MM.1S (cell line): Measurements from ENCODE around the gene PITX3.

ENCODE experiments used
- DNase-seq: peaks from one replicate; pipeline ENCODE4 v3.0.0-alpha.2; 2015
- H2AFZ ChIP-seq: fragments of 300-600 bp; sonication (generic); 2 replicates; pipeline ENCODE4 v1.6.0; 2016; ENCODE audit warnings: antibody characterized with exemption, low read length
- H3F3A ChIP-seq: fragments of 300-600 bp; sonication (generic); 2 replicates; pipeline ENCODE4 v1.6.1; 2016; ENCODE audit warnings: mild to moderate bottlenecking, antibody characterized with exemption, low read length, moderate library complexity, mixed read lengths; ENCODE audit not compliant: insufficient read depth
- H3K27ac ChIP-seq: fragments of 300-600 bp; sonication (generic); 2 replicates; pipeline ENCODE4 v1.5.1; 2016; ENCODE audit warnings: mild to moderate bottlenecking, low read length
- H3K27me3 ChIP-seq: fragments of 300-600 bp; sonication (generic); replicated peaks from 2 replicates; pipeline ENCODE4 v1.6.0; 2016; ENCODE audit warnings: low read length; ENCODE audit not compliant: insufficient read depth
- H3K36me3 ChIP-seq: fragments of 300-600 bp; sonication (generic); replicated peaks from 2 replicates; pipeline ENCODE4 v1.6.1; 2016; ENCODE audit warnings: mild to moderate bottlenecking, low read length, mixed read lengths; ENCODE audit not compliant: insufficient read depth
- H3K4me1 ChIP-seq: fragments of 300-600 bp; sonication (generic); 2 replicates; pipeline ENCODE4 v1.6.1; 2016; ENCODE audit warnings: low read length, mixed read lengths
- H3K4me2 ChIP-seq: fragments of 300-600 bp; sonication (generic); 2 replicates; pipeline ENCODE4 v1.6.0; 2016; ENCODE audit warnings: low read depth, low read length
- H3K4me3 ChIP-seq: fragments of 300-600 bp; sonication (generic); 2 replicates; pipeline ENCODE4 v1.5.1; 2016; ENCODE audit warnings: low read length, mixed read lengths
- H3K79me2 ChIP-seq: fragments of 300-600 bp; sonication (generic); 2 replicates; pipeline ENCODE4 v1.6.1; 2016; ENCODE audit warnings: mixed run types, low read length, mixed read lengths
- H3K9ac ChIP-seq: fragments of 300-600 bp; sonication (generic); 2 replicates; pipeline ENCODE4 v1.6.1; 2016; ENCODE audit warnings: low read length, mixed read lengths
- H3K9me2 ChIP-seq: fragments of 300-600 bp; sonication (generic); replicated peaks from 2 replicates; pipeline ENCODE4 v1.6.1; 2016; ENCODE audit warnings: mild to moderate bottlenecking, low read length, mixed read lengths; ENCODE audit not compliant: insufficient read depth
- H3K9me3 ChIP-seq: fragments of 300-600 bp; sonication (generic); replicated peaks from 2 replicates; pipeline ENCODE4 v1.6.1; 2016; ENCODE audit warnings: mild to moderate bottlenecking, low read length, mixed read lengths; ENCODE audit not compliant: insufficient read depth
- H4K20me1 ChIP-seq: fragments of 300-600 bp; sonication (generic); 2 replicates; pipeline ENCODE4 v1.6.1; 2016; ENCODE audit warnings: mild to moderate bottlenecking, low read length, moderate library complexity, mixed read lengths; ENCODE audit not compliant: insufficient read depth
- CTCF ChIP-seq: fragments of 300-600 bp; sonication (generic); IDR thresholded peaks from 2 replicates; pipeline ENCODE4 v1.5.1; 2016; ENCODE audit warnings: antibody characterized with exemption, low read length, mixed read lengths
- EZH2 ChIP-seq: fragments of 300-600 bp; sonication (generic); optimal IDR thresholded peaks from 2 replicates; pipeline ENCODE3; 2017; ENCODE audit warnings: low read depth, mild to moderate bottlenecking, antibody characterized with exemption, low read length, mixed read lengths
- EZH2phosphoT487 ChIP-seq: fragments of 300-600 bp; sonication (generic); IDR thresholded peaks from 2 replicates; pipeline ENCODE4 v1.6.1; 2018; ENCODE audit warnings: antibody characterized with exemption, low read length

PITX3 gene

GRCh38 chr10:102279104-102279503, 37.8 kb upstream of the PITX3 start:
- Histone ChIP-seq H2AFZ (no peak overlapping the region), H3K27ac (no peak overlapping the region)

GRCh38 chr10:102275343-102275742, 34.0 kb upstream of the PITX3 start:
- H3K9me3 ChIP-seq: no peaks in the 10 kb centered on the region
- TF ChIP-seq CTCF (no peak), EZH2phosphoT487 (no peak), EZH2 (no peak)
- H3F3A ChIP-seq: no peaks in the 10 kb centered on the region
- no peak overlapping the region for H2AFZ ChIP-seq
- H3K27me3 ChIP-seq: no peaks in the 10 kb centered on the region
- no peak overlapping the region for H3K4me3 ChIP-seq
- peaks cover 5% of the 10 kb centered on the region; the same call in 1 of the 2 replicates for H3K4me1 ChIP-seq
- peaks cover 95% of the 10 kb centered on the region for H3K79me2 ChIP-seq
- H3K36me3 ChIP-seq: no peaks in the 10 kb centered on the region
- H3K9me2 ChIP-seq: no peaks in the 10 kb centered on the region
- H3K4me2 ChIP-seq: no peak overlapping the region
- H3K27ac ChIP-seq: no peak overlapping the region
- peaks cover 5% of the 10 kb centered on the region; the same call in 1 of the 2 replicates for H4K20me1 ChIP-seq
- no peak for DNase-seq
- no peak overlapping the region for H3K9ac ChIP-seq

More at GRCh38 chr10:102279104-102279503, 37.8 kb upstream of the PITX3 start:
- TF ChIP-seq EZH2 (no peak), EZH2phosphoT487 (no peak), CTCF (no peak)
- Histone ChIP-seq H3K4me2 (no peak overlapping the region), H3K9me2 (no peaks in the 10 kb centered on the region), H4K20me1 (peaks cover 16% of the 10 kb centered on the region), H3K9ac (no peak overlapping the region), H3K36me3 (no peaks in the 10 kb centered on the region), H3F3A (0 out of 2 replicates have a peak, but pooled peaks cover 4% of the 10 kb centered on the region), H3K9me3 (no peaks in the 10 kb centered on the region), H3K27me3 (no peaks in the 10 kb centered on the region), H3K4me1 (peaks cover 11% of the 10 kb centered on the region; the same call in 1 of the 2 replicates), H3K79me2 (peaks cover 90% of the 10 kb centered on the region), H3K4me3 (no peak overlapping the region)
- no peak for DNase-seq

- Histone ChIP-seq H3K9me2 (no peaks in the 10 kb centered on the region), H3K27me3 (no peaks in the 10 kb centered on the region), H4K20me1 (peaks cover 5% of the 10 kb centered on the region; the same call in 1 of the 2 replicates), H3K27ac (no peak overlapping the region), H3K4me3 (no peak overlapping the region), H3K9me3 (no peaks in the 10 kb centered on the region), H3K36me3 (no peaks in the 10 kb centered on the region), H2AFZ (no peak overlapping the region), H3K4me2 (no peak overlapping the region), H3K9ac (no peak overlapping the region), H3K79me2 (peaks cover 93% of the 10 kb centered on the region), H3K4me1 (no peaks in the 10 kb centered on the region), H3F3A (no peaks in the 10 kb centered on the region)
- TF ChIP-seq EZH2phosphoT487 (no peak), EZH2 (no peak), CTCF (no peak)
- no peak for DNase-seq
These were observed 32.8 kb upstream of the PITX3 start for GRCh38 chr10:102274062-102274461.
